Activated CD8-positive, alpha-beta memory T cell treated with anti-CD3 and anti-CD28 coated beads for 24 hours (primary cell): ENCODE measurements around the gene SLC12A3.

Experiments used
- DNase-seq: peaks from one replicate; pipeline ENCODE4 v3.0.0-alpha.2; 2020

Gene SLC12A3

GRCh38 chr16:56864960-56865359, at the start of gene SLC12A3:
Gene SLC12A3 (plus strand): TSS chr16:56865207. CDS start chr16:56865236, 29 bp downstream.
- DNase-seq = no peak

GRCh38 chr16:56815721-56816120, 49.3 kb upstream of the SLC12A3 start:
- DNase-seq = no peak

GRCh38 chr16:56817056-56817455, 48.0 kb upstream of the SLC12A3 start:
- DNase-seq = no peak

GRCh38 chr16:56817938-56818337, 47.1 kb upstream of the SLC12A3 start:
- DNase-seq = no peak

- no peak for DNase-seq
These were observed 41.8 kb upstream of the SLC12A3 start for GRCh38 chr16:56823081-56823733.

GRCh38 chr16:56824331-56824730, 40.7 kb upstream of the SLC12A3 start:
- DNase-seq = no peak

- DNase-seq = no peak
These were observed 40.2 kb upstream of the SLC12A3 start for GRCh38 chr16:56824804-56825203.

- DNase-seq = no peak
These were observed 39.2 kb upstream of the SLC12A3 start for GRCh38 chr16:56825826-56826225.

GRCh38 chr16:56828647-56829046, 36.4 kb upstream of the SLC12A3 start:
- no peak for DNase-seq

GRCh38 chr16:56830669-56831068, 34.3 kb upstream of the SLC12A3 start:
- DNase-seq = no peak

GRCh38 chr16:56832768-56833167, 32.2 kb upstream of the SLC12A3 start:
- no peak for DNase-seq

- DNase-seq = no peak
These were observed 31.6 kb upstream of the SLC12A3 start for GRCh38 chr16:56833243-56833970.

- no peak for DNase-seq
These were observed 29.7 kb upstream of the SLC12A3 start for GRCh38 chr16:56835320-56835719.

GRCh38 chr16:56836410-56837230, 28.4 kb upstream of the SLC12A3 start:
- peak; percentile 24 for DNase-seq

GRCh38 chr16:56838622-56839337, 26.2 kb upstream of the SLC12A3 start:
- no peak for DNase-seq

- peak; percentile 41 for DNase-seq
These were observed 23.8 kb upstream of the SLC12A3 start for GRCh38 chr16:56841233-56841632.

GRCh38 chr16:56841659-56842058, 23.3 kb upstream of the SLC12A3 start:
- peak; percentile 37 for DNase-seq

GRCh38 chr16:56842133-56842532, 22.9 kb upstream of the SLC12A3 start:
- peak; percentile 26 for DNase-seq

GRCh38 chr16:56844056-56844455, 21.0 kb upstream of the SLC12A3 start:
- DNase-seq = peak; percentile 41

GRCh38 chr16:56847173-56847910, 17.7 kb upstream of the SLC12A3 start:
- no peak for DNase-seq

- no peak for DNase-seq
These were observed 16.7 kb upstream of the SLC12A3 start for GRCh38 chr16:56848029-56848936.
